GM12872 (cell line): ENCODE measurements around the gene HMGN3.

Source experiments
- CTCF ChIP-seq: IDR thresholded peaks from 3 replicates; pipeline ENCODE4 v1.5.1; 2011; ENCODE audit warnings: low read depth, mild to moderate bottlenecking, low read length, moderate library complexity; ENCODE audit not compliant: insufficient read depth

The HMGN3 gene

GRCh38 chr6:79189760-79190350 lies 44.6 kb downstream of the HMGN3 start:
- TF ChIP-seq CTCF = no peak

- TF ChIP-seq CTCF = no peak
Measured at GRCh38 chr6:79188885-79189480, 45.5 kb downstream of the HMGN3 start.

GRCh38 chr6:79188107-79188506 lies 46.4 kb downstream of the HMGN3 start:
- TF ChIP-seq CTCF = no peak

DNA sequence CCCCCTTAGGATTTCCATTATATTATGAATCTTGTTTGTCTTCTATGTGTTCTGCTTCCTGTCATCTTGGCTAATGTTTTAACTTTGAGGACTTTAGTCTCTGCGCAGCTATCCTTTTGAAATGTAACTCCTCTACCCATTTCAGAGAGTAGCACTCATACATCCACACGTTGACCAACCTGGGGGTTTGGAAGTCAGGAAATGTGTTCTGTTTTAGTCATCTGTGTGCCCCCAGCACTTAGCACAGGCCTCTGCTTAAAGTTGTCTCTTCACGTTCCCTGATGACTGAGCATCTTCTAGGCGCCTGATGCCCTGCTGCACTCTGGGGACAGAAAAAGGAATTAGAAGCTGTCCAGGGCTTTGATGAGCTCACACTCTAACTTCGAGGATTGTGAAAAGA lies 47.9 kb downstream of the HMGN3 start:
- no peak for TF ChIP-seq CTCF

GRCh38 chr6:79184641-79185040 lies 49.8 kb downstream of the HMGN3 start:
- TF ChIP-seq CTCF = no peak

- no peak for TF ChIP-seq CTCF
Measured at GRCh38 chr6:79184086-79184485, 50.4 kb downstream of the HMGN3 start.

DNA sequence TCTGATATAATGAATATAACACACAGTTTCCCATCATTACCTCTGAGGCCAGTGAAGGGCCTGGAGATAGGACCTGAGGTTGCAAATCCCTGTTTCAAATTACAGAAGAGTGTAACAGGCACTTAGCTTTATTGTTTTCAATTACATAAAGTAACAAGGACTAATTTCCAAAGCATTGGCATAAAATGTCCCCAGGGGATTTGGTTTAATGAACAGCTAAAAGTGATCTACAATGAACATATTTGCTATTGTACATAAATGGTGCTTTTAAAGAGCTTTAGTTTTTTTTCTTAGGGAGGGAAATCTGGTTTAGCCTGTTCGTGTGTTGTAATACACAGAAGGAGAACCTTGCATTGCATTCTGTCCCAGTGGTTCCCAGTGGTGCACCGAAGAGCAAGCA lies 54.4 kb downstream of the HMGN3 start:
- TF ChIP-seq CTCF = no peak

GRCh38 chr6:79173378-79173777 lies 61.1 kb downstream of the HMGN3 start:
- no peak for TF ChIP-seq CTCF
